Left ventricle myocardium inferior (tissue), 1 donor: ENCODE results near the gene SNX8. TPM values are rescaled to one million over a fixed set of nuclear protein-coding genes. Genes with fewer than 3 reads are reported as not detected.
A peak's percentile ranks its signal among the peaks of the same experiment; 100 is the strongest.

ENCODE experiments used
- DNase-seq: peaks from one replicate; pipeline ENCODE4 v3.0.0-alpha.2; 2020
- H3K27ac ChIP-seq: fragments of 200-600 bp; replicated peaks from 2 replicates; pipeline ENCODE4 v1.8.0; 2021
- H3K27me3 ChIP-seq: fragments of 200-600 bp; 2 replicates; pipeline ENCODE4 v1.8.0; 2021; ENCODE audit warnings: low read depth
- H3K36me3 ChIP-seq: fragments of 200-600 bp; 2 replicates; pipeline ENCODE4 v1.8.0; 2021
- H3K4me1 ChIP-seq: fragments of 200-600 bp; 2 replicates; pipeline ENCODE4 v1.8.0; 2021
- H3K4me3 ChIP-seq: fragments of 200-600 bp; 2 replicates; pipeline ENCODE4 v1.8.0; 2021; ENCODE audit warnings: mild to moderate bottlenecking, moderate library complexity
- H3K9me3 ChIP-seq: fragments of 200-600 bp; replicated peaks from 2 replicates; pipeline ENCODE4 v1.8.0; 2021
- CTCF ChIP-seq: fragments of 200-600 bp; IDR thresholded peaks from 2 replicates; pipeline ENCODE4 v1.8.0; 2021; ENCODE audit warnings: antibody characterized with exemption, mild to moderate bottlenecking, borderline replicate concordance
- intact Hi-C: fragments of 100-400 bp; cut with micrococcal nuclease; formaldehyde crosslinking; loops from one replicate; pipeline ENCODE4 v1.11.0; 2022
- total RNA-seq: library from RNA; stranded (reverse); fragmentation: NEBNext Ultra II Directional; extraction: Animal tissue kit (Norgen Biotek cat#: 25700); gene quantifications from one replicate; pipeline ENCODE4 v1.2.1, GENCODE V29; 2021
- donor health status: DM: no; HTN: yes; CAD: no; lungs with severe emphysema.

SNX8 gene
- total RNA-seq, 1 donor from 2014 or later: 16.8 TPM

GRCh38 chr7:2230226-2230625 is 84.0 kb downstream of the SNX8 start:
- no peaks in the 10 kb centered on the region for H3K27me3 ChIP-seq
- no peak for DNase-seq
- H3K4me3 ChIP-seq: no peak overlapping the region
- H3K36me3 ChIP-seq: peaks cover 52% of the 10 kb centered on the region
- H3K27ac ChIP-seq: no peak overlapping the region
- no peak for TF ChIP-seq CTCF
- peaks cover 48% of the 10 kb centered on the region for H3K4me1 ChIP-seq
- H3K9me3 ChIP-seq: no peaks in the 10 kb centered on the region
- intact Hi-C loops: no loop called here

DNA sequence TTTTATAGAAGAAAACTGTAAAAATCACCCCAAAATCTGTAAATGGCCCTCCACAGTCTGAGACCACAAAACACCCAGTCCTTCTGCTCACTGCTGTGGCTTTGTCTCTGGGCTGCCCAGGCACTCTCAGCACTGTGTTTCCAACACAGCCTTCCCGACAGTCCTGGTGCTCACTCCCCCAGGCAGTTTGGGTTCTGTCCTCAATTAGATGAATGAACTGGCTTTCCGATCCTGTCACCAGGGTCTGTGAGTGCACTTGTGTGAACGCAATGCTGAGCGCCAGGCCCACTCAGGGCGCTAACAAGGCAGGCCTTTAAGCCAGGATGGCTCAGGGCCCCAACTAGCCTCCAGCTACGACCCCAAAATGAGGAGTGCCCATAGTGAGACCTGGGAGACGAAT is 84.8 kb downstream of the SNX8 start:
- no peak for DNase-seq
- H3K9me3 ChIP-seq: no peaks in the 10 kb centered on the region
- H3K4me3 ChIP-seq: no peak overlapping the region
- peaks cover 52% of the 10 kb centered on the region for H3K36me3 ChIP-seq
- H3K27ac ChIP-seq: no peak overlapping the region
- TF ChIP-seq CTCF: no peak
- no peaks in the 10 kb centered on the region for H3K27me3 ChIP-seq
- intact Hi-C loops: no loop called here
- H3K4me1 ChIP-seq: peaks cover 56% of the 10 kb centered on the region

GRCh38 chr7:2228921-2229320 is 85.3 kb downstream of the SNX8 start:
- H3K9me3 ChIP-seq: no peaks in the 10 kb centered on the region
- H3K27ac ChIP-seq: no peak overlapping the region
- intact Hi-C loops: no loop called here
- no peak for DNase-seq
- peaks cover 51% of the 10 kb centered on the region for H3K36me3 ChIP-seq
- TF ChIP-seq CTCF: no peak
- no peaks in the 10 kb centered on the region for H3K27me3 ChIP-seq
- H3K4me3 ChIP-seq: no peak overlapping the region
- peaks cover 55% of the 10 kb centered on the region for H3K4me1 ChIP-seq

DNA sequence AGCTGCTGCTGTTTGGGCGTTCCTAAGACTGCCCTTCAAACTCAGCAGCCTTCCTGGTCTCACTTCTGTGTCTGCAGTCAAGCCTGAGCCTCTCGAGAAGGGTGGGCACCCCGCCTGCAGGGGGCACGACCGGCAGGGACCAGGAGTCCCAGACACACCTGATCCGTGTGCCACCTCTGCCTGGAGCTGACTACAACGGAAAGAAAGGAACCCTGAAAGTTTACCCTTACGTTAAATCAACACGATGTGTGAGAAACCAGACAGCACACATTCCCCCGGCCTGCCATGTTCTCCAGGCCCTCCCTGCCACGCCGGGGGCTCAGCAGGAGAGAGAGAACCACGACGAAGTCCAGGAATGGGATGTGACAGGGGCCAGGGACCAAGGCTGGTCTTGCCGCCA is 86.5 kb downstream of the SNX8 start:
- Histone ChIP-seq H3K9me3 (no peaks in the 10 kb centered on the region), H3K4me1 (peaks cover 43% of the 10 kb centered on the region), H3K27ac (no peak overlapping the region), H3K4me3 (no peak overlapping the region), H3K36me3 (peaks cover 57% of the 10 kb centered on the region), H3K27me3 (no peaks in the 10 kb centered on the region)
- intact Hi-C loops: no loop called here
- no peak for TF ChIP-seq CTCF
- no peak for DNase-seq

- Histone ChIP-seq H3K4me3 (no peak overlapping the region), H3K9me3 (no peaks in the 10 kb centered on the region), H3K36me3 (peaks cover 76% of the 10 kb centered on the region), H3K4me1 (peaks cover 24% of the 10 kb centered on the region), H3K27me3 (no peaks in the 10 kb centered on the region), H3K27ac (no peak overlapping the region)
- intact Hi-C loops: no loop called here
- no peak for DNase-seq
- TF ChIP-seq CTCF: no peak
Observed at GRCh38 chr7:2225830-2226229, 88.4 kb downstream of the SNX8 start.

GRCh38 chr7:2225336-2225735 is 88.9 kb downstream of the SNX8 start:
- DNase-seq: no peak
- Histone ChIP-seq H3K36me3 (peaks cover 81% of the 10 kb centered on the region), H3K27me3 (no peaks in the 10 kb centered on the region), H3K4me1 (peaks cover 19% of the 10 kb centered on the region), H3K4me3 (no peak overlapping the region), H3K27ac (peak overlapping the region; percentile 23), H3K9me3 (no peaks in the 10 kb centered on the region)
- intact Hi-C loops: no loop called here
- no peak for TF ChIP-seq CTCF
